Hepatocyte (in vitro differentiated cells): ENCODE results near the gene PTBP3.

Experiments used
- EZH2 ChIP-seq: fragments of 200-600 bp; sonication (generic); IDR thresholded peaks from 2 replicates; pipeline ENCODE4 v1.6.1; 2016; ENCODE audit warnings: antibody characterized with exemption, mild to moderate bottlenecking, borderline replicate concordance
- EZH2phosphoT487 ChIP-seq: fragments of 200-600 bp; sonication (generic); IDR thresholded peaks from one replicate; pipeline ENCODE4 v1.6.1; 2018; ENCODE audit warnings: antibody characterized with exemption, mild to moderate bottlenecking, low read depth, moderate library complexity; ENCODE audit not compliant: unreplicated experiment, severe bottlenecking
- TF ChIP-seq, protein P1 (sequence below): fragments of 200-600 bp; sonication (generic); IDR thresholded peaks from 2 replicates; pipeline ENCODE4 v1.5.1; 2016; ENCODE audit warnings: antibody characterized with exemption, mild to moderate bottlenecking; ENCODE audit not compliant: poor library complexity

- TF ChIP-seq, protein P1, sequence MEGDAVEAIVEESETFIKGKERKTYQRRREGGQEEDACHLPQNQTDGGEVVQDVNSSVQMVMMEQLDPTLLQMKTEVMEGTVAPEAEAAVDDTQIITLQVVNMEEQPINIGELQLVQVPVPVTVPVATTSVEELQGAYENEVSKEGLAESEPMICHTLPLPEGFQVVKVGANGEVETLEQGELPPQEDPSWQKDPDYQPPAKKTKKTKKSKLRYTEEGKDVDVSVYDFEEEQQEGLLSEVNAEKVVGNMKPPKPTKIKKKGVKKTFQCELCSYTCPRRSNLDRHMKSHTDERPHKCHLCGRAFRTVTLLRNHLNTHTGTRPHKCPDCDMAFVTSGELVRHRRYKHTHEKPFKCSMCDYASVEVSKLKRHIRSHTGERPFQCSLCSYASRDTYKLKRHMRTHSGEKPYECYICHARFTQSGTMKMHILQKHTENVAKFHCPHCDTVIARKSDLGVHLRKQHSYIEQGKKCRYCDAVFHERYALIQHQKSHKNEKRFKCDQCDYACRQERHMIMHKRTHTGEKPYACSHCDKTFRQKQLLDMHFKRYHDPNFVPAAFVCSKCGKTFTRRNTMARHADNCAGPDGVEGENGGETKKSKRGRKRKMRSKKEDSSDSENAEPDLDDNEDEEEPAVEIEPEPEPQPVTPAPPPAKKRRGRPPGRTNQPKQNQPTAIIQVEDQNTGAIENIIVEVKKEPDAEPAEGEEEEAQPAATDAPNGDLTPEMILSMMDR = no peak
- TF ChIP-seq EZH2phosphoT487 (no peak), EZH2 (no peak)
These were observed 98.6 kb downstream of the PTBP3 start for GRCh38 chr9:112234779-112235178.
